ENCODE results near the gene PLCB1.
A peak's percentile ranks its signal among the peaks of the same experiment; 100 is the strongest.

The PLCB1 gene

DNA sequence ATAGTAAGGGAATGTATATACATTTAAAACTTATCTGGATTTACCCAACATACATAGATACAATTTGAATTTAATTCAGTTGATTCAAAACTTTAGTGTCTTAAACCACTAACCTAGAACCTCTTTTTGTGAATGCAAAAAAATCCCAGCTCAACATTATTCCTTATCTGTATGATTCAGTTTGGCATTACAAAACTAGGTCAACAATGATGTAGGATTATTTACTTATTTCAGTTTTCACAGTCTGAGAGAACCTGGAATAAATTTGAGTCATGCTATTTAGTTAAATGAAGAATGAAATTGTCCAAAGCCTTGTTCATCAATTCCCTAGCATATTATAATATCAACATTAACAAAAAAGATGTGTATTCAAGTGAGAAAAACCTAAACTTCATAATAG lies 7.4 kb upstream of the PLCB1 start:
- Mint-ChIP-seq H3K36me3 (no peaks in the 10 kb centered on the region), H3K9me3 (no peaks in the 10 kb centered on the region), H3K27ac (no peak overlapping the region), H3K4me1 (no peaks in the 10 kb centered on the region), H3K27me3 (peaks cover 3% of the 10 kb centered on the region), H3K4me3 (no peak overlapping the region)

GRCh38 chr20:8126181-8126580 lies 5.9 kb upstream of the PLCB1 start:
- H3K36me3 Mint-ChIP-seq, result no peaks in the 10 kb centered on the region
- H3K9me3 Mint-ChIP-seq, result no peaks in the 10 kb centered on the region
- no peaks in the 10 kb centered on the region for H3K4me1 Mint-ChIP-seq
- H3K27ac Mint-ChIP-seq, result no peak overlapping the region
- H3K27me3 Mint-ChIP-seq, result peaks cover 6% of the 10 kb centered on the region
- no peak overlapping the region for H3K4me3 Mint-ChIP-seq

GRCh38 chr20:8126841-8127378 lies 5.2 kb upstream of the PLCB1 start:
- H3K9me3 Mint-ChIP-seq, result no peaks in the 10 kb centered on the region
- no peaks in the 10 kb centered on the region for H3K4me1 Mint-ChIP-seq
- peaks cover 10% of the 10 kb centered on the region for H3K27me3 Mint-ChIP-seq
- no peak overlapping the region for H3K4me3 Mint-ChIP-seq
- no peaks in the 10 kb centered on the region for H3K36me3 Mint-ChIP-seq
- H3K27ac Mint-ChIP-seq, result no peak overlapping the region

GRCh38 chr20:8127553-8128255 lies 4.4 kb upstream of the PLCB1 start:
- H3K27ac Mint-ChIP-seq, result no peak overlapping the region
- H3K27me3 Mint-ChIP-seq, result peaks cover 10% of the 10 kb centered on the region
- H3K9me3 Mint-ChIP-seq, result no peaks in the 10 kb centered on the region
- H3K36me3 Mint-ChIP-seq, result no peaks in the 10 kb centered on the region
- no peak overlapping the region for H3K4me3 Mint-ChIP-seq
- no peaks in the 10 kb centered on the region for H3K4me1 Mint-ChIP-seq

DNA sequence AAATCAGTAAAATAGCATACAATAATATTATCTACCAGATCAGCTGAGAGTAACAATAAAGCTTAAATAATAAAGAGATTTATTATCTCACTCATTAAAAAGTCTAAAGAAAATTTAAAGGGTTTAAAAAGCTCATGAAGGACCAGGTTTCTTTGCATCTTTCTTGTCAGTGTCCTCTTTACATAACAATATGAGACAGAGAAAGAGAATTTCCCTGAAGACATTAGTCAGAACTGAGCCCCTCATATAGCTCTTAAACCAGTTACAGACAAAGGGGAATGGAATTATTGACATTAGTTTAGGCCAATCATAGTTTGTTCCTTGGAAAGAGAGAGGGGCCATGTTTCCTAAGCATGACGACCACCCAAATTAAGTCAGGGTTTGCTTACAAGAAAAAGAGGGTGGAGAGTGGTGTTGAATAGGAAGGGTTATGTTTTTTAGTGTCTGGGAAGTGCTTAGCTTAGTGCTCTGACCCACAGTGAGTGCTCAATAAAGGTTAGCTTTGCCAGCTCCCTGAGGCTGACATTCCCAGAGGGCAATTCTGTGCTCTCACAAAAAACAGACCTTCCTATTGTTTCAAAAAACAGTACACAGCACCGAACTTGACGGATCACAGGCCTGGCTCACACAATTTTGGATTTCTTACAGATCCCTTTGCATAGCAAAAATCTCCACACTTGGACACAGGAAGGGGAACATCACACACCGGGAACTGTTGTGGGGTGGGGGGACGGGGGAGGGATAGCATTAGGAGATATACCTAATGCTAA lies 3.6 kb upstream of the PLCB1 start:
- Mint-ChIP-seq H3K27me3 (peaks cover 14% of the 10 kb centered on the region), H3K9me3 (no peaks in the 10 kb centered on the region), H3K27ac (no peak overlapping the region), H3K4me1 (no peaks in the 10 kb centered on the region), H3K4me3 (no peak overlapping the region), H3K36me3 (no peaks in the 10 kb centered on the region)

DNA sequence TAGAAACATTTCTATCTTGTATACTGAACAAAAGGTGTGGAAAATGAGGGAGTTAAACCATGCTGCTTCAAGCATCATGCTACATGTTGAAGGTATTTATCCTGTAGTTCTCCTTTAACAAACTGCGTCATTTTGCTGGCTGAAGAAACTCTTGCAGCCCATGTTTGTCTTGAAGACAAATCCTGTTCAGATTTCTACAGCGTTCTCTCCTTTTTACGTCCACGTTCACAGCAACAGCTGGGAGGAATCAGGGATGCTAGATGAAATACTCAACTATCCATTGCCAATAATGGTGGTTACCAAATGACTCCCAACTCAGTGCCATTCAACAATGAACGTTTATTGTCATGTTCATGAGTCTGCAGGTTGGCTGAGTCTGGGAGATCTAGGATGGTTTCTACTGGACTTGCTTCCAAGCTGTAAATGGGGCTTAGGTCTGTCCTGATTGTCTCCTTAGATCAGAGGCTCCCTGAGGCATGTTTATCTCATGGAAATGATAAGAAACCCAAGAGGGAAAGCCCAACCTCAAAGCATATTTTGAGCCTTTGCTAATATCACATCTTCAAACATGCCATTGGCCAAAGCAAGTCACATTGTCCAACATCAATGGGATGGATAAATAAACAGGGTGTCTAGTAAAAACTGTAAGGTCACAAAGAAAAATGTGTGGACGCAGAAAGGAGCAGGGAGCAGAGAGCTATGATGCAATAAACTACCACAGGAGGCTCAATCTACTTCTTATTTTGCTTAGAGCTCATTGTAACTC lies 2.7 kb upstream of the PLCB1 start:
- H3K27me3 Mint-ChIP-seq, result peaks cover 20% of the 10 kb centered on the region
- no peaks in the 10 kb centered on the region for H3K9me3 Mint-ChIP-seq
- no peak overlapping the region for H3K27ac Mint-ChIP-seq
- H3K4me1 Mint-ChIP-seq, result no peaks in the 10 kb centered on the region
- H3K36me3 Mint-ChIP-seq, result no peaks in the 10 kb centered on the region
- H3K4me3 Mint-ChIP-seq, result no peak overlapping the region

DNA sequence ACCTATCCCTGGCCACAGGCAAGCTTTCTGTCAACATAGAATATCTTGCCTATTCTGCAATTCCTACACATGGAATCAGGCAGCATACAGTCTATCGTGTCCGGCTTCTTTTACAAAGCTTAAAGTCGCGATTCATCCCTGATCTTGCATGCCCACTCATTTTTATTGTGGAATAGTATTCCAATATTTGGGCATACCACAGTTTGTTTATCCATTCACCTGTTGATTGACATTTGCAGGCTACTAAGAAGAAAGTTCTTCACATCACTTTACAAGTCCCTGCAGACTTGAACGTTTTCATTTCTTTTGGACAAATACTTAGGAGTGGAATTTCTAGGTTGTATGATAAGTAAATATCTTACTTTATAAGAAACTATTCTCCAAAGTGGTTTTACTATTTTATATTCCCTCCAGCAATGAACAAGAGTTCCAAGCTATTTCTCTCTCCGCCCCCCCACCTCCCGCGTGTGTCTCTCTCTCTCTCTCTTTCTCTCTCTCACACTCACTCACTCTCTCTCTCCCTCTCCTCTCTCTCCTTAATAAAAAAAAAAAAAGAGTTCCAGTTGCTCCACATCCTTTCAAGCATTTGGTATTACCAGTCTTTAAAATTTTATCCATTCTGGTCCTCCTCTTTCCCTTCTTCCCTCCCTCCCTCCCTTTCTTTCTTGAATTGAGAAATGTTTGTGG lies 1.1 kb upstream of the PLCB1 start:
- Mint-ChIP-seq H3K27me3 (peaks cover 21% of the 10 kb centered on the region), H3K4me3 (no peak overlapping the region), H3K36me3 (no peaks in the 10 kb centered on the region), H3K27ac (no peak overlapping the region), H3K4me1 (no peaks in the 10 kb centered on the region), H3K9me3 (no peaks in the 10 kb centered on the region)

GRCh38 chr20:8132484-8133309 lies 631 bp downstream of the PLCB1 start:
- Mint-ChIP-seq H3K27ac (no peak overlapping the region), H3K27me3 (peaks cover 19% of the 10 kb centered on the region), H3K9me3 (no peaks in the 10 kb centered on the region), H3K36me3 (no peaks in the 10 kb centered on the region), H3K4me3 (peak overlapping the region; percentile 69), H3K4me1 (no peaks in the 10 kb centered on the region)

DNA sequence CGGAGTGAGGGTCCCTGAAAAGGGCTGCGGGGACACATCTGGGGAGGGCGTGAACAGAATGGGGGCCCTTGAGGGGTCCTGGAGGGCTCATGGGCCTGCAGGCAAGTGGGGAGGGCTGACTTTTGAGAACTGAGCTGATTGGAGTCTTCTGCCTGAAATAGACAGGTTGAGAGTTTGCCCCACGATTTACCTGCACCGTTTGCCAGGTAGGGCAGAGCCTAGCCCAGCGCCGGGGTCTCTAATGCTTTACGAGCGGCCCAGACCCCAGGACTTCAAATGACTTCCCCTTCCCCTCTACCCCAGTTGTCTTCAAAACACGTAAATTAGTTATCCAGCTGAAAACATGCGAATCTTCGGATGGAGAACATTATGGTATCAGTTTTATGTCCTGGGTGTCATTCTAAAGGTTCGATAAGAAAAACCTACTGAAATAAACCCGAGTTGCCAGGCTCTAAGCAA lies 1.3 kb downstream of the PLCB1 start:
- Mint-ChIP-seq H3K9me3 (no peaks in the 10 kb centered on the region), H3K4me1 (no peaks in the 10 kb centered on the region), H3K27me3 (peaks cover 19% of the 10 kb centered on the region), H3K36me3 (no peaks in the 10 kb centered on the region), H3K4me3 (peak overlapping the region; percentile 69), H3K27ac (no peak overlapping the region)

- Mint-ChIP-seq H3K36me3 (no peaks in the 10 kb centered on the region), H3K4me1 (no peaks in the 10 kb centered on the region), H3K27ac (no peak overlapping the region), H3K27me3 (peaks cover 19% of the 10 kb centered on the region), H3K9me3 (no peaks in the 10 kb centered on the region), H3K4me3 (no peak overlapping the region)
These were observed 1.9 kb downstream of the PLCB1 start for GRCh38 chr20:8133851-8134451.

DNA sequence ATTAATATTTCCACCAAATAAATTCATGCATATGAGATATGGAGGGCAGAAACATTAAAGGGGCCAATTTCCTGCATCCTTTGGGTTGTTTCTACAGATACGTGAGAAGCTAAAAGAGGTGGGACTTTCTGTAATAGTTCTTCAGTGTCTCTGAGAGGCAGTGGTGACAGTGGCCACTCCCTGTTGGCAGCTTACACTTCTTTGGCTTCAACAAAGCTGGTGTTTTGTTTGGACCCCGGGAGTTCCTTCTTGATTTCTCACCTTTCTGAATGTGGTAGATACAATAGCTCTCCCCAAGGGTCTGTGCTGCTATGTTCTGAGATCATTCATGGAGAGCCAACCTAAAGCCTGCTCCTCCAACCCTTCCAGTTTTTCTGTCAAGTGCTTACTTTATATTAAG lies 7.8 kb downstream of the PLCB1 start:
- Mint-ChIP-seq H3K4me3 (no peak overlapping the region), H3K27me3 (no peaks in the 10 kb centered on the region), H3K4me1 (peaks cover 7% of the 10 kb centered on the region), H3K27ac (no peak overlapping the region), H3K36me3 (no peaks in the 10 kb centered on the region), H3K9me3 (no peaks in the 10 kb centered on the region)

- Mint-ChIP-seq H3K4me3 (no peak overlapping the region), H3K9me3 (no peaks in the 10 kb centered on the region), H3K27me3 (peaks cover 2% of the 10 kb centered on the region), H3K4me1 (peaks cover 11% of the 10 kb centered on the region), H3K27ac (no peak overlapping the region), H3K36me3 (no peaks in the 10 kb centered on the region)
These were observed 11.4 kb downstream of the PLCB1 start for GRCh38 chr20:8143474-8143873.

- Mint-ChIP-seq H3K4me1 (peaks cover 11% of the 10 kb centered on the region), H3K9me3 (no peaks in the 10 kb centered on the region), H3K27ac (no peak overlapping the region), H3K36me3 (no peaks in the 10 kb centered on the region), H3K27me3 (peaks cover 2% of the 10 kb centered on the region), H3K4me3 (no peak overlapping the region)
These were observed 12.5 kb downstream of the PLCB1 start for GRCh38 chr20:8144282-8145245.
